ENCODE measurements around the gene MYO1B.
"Not testable (repeated sequence)": the region's sequence is repeated elsewhere in the genome, so short reads cannot be mapped to it uniquely, and the experiment has no call there.

The MYO1B gene

DNA sequence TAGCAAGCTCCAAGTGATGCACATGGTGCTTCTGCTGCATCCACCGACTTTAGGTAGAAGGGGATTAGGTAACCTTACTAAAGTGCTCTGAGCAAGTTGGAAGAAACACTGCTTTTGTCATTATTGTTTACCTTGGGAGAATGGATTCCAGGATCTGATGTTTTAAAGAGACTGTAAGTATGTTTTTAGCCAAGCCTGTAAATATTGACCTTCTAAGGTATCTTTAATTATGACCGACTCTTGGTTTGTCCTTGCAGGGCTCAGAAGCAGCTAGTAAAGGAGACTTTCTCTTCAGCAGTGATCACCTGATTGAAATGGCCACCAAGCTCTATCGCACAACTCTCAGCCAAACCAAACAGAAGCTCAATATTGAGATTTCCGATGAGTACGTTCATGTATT is 170.7 kb downstream of the MYO1B start:
- no peak for DNase-seq

GRCh38 chr2:191417746-191418145 is 172.5 kb downstream of the MYO1B start:
- DNase-seq: no peak

DNA sequence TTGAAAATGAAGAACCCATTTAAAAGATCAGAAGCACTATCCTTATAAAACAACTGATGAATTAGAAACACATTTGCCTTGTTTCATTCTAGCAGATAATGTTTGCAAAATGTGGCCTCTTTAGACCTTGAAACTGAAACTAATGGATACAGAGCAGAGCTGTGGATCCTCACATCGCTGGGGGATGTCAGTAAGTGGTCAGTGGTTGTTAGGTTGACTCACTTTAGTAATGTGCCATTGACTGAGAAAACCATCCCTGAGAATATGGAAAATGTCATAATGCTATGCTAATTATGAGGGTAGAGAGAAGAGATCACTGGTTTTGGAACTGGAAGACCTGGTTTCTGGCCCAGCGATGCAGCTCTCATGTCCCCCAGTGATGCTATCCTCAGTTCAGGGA is 176.7 kb downstream of the MYO1B start:
- no peak for DNase-seq

DNA sequence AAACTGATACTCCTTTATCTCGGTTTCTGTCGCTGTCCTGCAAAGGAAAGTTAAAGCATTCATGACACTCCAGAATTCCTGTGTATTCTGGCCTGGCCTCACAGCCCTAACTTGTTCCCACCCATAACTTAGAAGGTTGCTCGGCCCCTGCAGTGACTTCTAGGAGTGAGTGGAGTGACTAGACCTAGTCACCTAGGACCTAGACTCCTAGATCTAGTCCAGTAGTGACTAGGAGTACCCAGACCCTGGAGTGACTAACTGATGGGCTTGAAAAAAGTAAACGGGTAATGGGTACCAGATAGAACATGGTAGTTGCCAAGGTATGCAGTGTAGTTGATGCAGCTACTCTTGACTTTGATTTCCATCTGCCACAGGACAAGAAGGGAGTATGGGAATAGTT is 181.8 kb downstream of the MYO1B start:
- no peak for DNase-seq

DNA sequence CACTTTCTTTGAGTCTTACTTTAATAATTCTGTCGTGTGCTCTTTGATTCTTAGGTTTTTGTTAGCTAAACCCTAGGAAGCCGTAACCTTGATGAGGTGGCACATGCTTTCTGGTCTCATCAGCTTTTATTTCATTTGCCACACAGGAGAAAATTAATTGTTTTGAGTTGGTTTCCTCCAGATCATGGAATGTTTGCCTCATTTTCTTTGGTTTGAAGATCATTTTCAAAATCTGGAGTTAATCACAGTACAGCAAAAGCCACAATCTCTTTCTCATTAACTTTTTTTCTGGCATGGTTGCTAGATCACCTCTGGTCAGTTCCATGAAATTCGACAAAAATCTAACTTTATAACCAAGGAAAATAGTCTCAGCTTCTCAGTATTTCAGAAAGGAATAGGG is 182.9 kb downstream of the MYO1B start:
- no peak for DNase-seq

GRCh38 chr2:191430476-191430875 is 185.3 kb downstream of the MYO1B start:
- no peak for DNase-seq

GRCh38 chr2:191432121-191432520 is 186.9 kb downstream of the MYO1B start:
- DNase-seq: no peak

DNA sequence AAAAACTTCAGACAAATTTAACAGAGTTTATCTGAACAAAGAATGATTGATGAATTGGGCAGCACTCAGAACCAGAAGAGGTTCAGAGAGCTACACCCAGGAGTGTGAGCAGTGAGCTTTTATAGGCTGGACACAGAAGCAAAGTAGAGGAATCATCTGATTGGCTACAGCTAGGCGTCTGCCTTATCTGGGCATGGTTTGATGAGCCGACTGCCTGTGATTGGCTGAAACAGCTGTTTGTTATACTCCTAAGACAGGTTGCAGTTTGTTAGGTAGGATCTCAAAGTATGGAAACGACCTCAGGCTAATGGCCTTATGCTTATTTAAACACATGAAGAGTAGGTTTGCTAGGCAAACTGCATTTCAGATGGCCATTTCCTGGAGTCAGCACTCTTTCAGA is 188.9 kb downstream of the MYO1B start:
- no peak for DNase-seq

- no peak for DNase-seq
Observed at GRCh38 chr2:191435141-191435540, 189.9 kb downstream of the MYO1B start.

DNA sequence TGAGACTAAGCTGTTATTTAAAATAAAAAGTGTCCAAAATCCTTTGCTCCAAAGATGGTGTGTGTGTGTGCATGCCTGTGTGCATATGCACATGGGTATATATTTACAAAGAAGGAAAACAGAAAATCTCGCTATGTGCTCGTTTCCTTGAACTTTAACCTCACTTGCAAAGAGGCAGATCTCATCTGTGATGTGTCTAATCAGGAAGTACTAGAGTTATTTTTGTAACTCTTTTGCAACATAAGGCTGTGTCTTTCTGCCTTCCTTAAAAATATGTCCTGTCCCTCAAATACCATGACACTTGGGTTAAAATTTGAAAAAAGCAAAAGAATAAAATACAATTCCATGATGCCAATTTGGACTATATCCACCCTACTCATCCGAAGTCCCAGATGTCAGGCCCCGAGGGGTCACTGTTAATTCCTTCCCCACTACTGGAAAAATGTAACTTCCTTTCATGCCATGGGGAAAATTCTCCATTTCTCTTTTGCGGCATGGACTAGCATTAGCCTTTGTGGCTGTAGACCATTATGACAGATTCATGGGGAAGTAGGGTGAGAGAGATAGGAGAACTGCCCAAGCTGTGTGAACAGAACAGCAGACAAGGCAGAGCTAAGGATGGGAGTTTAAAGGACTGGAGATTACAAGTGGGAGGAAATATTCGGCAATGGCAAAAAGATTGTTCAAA is 191.3 kb downstream of the MYO1B start:
- DNase-seq: peak; percentile 25 to 38

- DNase-seq: no peak
Observed at GRCh38 chr2:191439481-191439880, 194.3 kb downstream of the MYO1B start.

DNA sequence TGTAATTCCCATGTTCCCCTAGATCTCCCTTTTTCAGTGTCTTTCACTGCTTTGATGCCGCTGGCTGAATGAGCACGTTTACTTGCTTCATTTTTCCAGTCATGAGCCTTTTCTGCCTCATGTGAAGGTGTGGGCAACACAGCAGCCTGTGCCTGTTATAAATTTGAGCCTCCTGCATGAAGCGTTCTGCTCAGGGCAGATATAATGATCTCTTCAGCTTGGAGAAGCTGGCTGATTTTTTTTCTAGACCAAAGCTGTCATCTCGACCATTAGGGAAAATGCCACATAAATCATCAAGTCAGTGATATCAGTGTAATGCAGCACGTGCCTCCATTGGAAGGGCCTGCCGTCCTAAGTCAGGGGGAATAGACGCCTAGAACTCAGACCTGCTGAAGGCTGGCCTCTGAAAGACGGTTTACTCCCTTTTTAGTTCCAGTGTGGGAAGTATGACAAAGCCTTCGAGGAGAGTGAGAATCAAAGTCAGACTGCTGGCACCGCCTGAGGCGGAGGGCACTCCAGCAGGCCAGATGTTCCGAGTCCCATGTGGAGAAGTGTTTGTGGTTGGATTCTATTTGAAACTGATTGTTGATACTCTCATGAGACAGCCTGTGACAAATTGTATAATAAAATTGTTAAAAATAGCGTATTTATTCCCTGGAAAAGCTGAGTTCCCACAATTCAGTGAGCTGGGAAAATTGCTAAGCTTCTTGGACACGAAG is 196.5 kb downstream of the MYO1B start:
- DNase-seq: no peak

GRCh38 chr2:191443446-191443845 is 198.2 kb downstream of the MYO1B start:
- no peak for DNase-seq

DNA sequence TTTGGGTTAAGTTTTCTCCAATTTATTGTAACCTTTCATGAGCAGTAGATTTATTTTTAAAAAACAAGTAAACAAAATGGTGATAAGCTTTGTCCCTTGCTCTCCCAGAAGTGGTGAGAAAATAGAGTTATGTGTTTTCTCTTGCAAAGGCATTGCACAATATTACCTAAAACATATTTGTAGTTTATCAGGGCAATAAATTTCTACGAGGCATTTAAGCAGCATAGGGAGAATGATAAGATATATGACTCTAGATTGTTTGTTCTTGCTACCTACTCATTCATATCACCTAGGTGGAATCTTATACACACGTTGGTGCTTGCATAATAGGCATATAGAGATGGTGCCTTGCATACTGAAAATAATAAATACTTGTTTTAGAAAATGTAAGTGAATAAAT is 201.7 kb downstream of the MYO1B start:
- DNase-seq: no peak

DNA sequence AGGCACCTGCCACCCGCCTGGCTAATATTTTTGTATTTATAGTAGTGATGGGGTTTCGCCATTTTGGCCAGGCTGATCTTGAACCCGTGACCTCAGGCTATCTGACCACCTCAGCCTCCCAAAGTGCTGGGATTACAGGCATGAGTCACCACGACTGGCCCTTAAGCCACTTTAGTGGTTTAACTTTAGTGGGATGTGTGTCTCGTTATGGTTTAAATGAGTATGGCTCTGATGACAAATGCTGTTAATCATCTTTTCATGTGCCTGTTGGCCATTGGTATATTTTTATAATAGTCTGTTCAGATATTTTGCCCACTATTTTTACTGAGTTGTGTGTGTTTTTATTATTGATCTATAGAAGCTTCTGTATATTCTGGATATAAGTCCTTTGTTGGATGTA is 205.9 kb downstream of the MYO1B start:
- DNase-seq: no peak

GRCh38 chr2:191452065-191452464 is 206.9 kb downstream of the MYO1B start:
- no peak for DNase-seq

DNA sequence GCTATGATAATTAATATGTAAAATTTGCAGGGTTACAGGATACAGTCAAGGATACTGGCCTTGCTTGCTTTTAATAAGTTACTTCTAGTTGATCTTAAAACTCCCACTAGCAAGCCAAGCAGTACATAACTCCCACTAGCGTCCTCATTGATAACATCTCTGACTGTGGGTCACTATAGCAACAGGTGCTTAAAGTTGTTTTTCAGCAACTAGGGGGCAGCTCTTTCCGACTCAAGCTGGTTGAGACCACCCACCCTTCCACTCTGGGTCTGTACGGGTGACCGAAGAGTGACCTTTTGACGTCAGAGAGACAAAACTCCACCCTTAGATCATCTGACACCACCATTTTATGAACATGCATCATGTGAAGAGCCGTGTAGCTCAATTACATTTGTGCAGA is 208.6 kb downstream of the MYO1B start:
- DNase-seq: no peak

DNA sequence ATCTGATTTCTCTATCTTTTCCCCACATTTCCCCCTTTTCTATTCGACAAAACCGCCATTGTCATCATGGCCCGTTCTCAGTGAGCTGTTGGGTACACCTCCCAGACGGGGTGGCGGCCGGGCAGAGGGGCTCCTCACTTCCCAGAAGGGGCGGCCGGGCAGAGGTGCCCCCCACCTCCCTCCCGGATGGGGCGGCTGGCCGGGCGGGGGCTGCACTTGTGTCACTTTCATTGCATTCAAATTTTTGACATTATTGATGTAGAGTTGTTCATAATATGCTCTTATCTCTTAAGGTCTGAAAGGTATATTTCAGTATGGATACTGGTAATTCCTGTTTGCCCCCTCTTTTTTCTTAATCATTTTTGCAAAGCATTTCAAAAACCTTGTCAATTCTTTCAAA is 211.3 kb downstream of the MYO1B start:
- not testable (repeated sequence) for DNase-seq

DNA sequence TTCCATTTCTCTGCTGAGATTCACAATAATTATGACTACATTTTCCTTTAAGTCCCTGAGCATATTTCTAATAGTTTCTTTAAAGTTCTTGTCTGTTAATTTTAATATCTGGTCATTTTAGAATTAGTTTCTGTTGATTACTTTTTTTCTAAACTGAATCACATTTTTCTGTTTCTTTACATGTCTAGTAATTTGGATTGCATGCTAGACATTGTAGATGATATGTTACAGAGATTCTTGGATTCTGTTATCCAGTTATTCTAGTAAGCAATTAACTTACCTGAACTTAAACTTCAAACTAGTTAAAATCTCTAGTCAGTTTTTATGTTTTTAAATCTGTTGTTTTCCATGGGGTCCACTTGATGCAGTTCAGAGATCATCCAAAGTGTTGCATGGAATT is 214.0 kb downstream of the MYO1B start:
- no peak for DNase-seq

DNA sequence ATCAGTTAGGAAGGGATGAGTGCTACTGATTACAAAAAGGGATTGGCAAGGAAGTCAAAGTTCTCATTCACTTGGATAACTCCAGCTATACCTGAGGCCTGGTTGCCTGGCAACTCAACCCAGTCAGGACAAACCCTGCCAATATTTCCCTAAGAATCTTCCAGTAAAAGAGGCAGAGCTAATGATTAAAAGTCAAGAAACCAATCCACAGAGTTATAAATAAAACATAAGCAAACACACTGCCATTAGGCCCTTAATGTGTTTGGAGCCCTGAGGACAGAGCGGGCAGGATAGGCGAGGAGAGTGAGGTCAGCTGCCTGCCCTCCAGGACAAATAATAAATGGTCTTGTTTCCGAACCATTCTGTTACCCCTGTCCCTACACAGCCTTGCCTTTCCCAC is 217.2 kb downstream of the MYO1B start:
- DNase-seq: no peak

- no peak for DNase-seq
Observed at GRCh38 chr2:191463790-191464189, 218.6 kb downstream of the MYO1B start.

- DNase-seq: no peak
Observed at GRCh38 chr2:191465766-191466420, 220.7 kb downstream of the MYO1B start.

- DNase-seq: no peak
Observed at GRCh38 chr2:191467113-191467512, 221.9 kb downstream of the MYO1B start.

DNA sequence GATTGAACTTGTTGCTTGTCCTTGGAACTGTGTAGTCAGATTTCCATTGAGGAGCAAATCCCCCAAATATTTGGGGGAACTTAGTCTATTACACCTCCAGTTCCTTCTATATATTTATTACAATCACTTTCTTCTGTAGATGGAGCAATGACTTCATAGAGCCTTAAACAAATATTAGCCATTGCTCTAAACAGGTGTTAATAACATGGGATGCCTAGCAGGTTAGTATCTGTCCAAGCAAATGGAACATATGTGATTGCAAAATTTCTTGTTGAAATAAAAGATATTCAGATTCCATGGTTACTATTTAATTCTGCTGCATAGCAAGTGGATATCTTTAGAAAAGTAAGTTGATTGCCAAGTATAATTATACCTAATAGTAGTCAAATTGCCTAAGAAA is 225.1 kb downstream of the MYO1B start:
- DNase-seq: no peak

Data from AML-193 (cell line).